Stimulated activated CD8-positive, alpha-beta memory T cell treated with anti-CD3 and anti-CD28 coated beads, Interleukin-15, amount 100 ng/mL, for 48 hours (primary cell): ENCODE data around the gene UCN3.
"Not testable (repeated sequence)": the region's sequence is repeated elsewhere in the genome, so short reads cannot be mapped to it uniquely, and the experiment has no call there.

Experiments used
- DNase-seq, 2 donors: peaks; one replicate each; pipeline ENCODE4 v3.0.0-alpha.2; 2020; ENCODE audit warnings: low read depth in 2 of 2

The UCN3 gene

DNA sequence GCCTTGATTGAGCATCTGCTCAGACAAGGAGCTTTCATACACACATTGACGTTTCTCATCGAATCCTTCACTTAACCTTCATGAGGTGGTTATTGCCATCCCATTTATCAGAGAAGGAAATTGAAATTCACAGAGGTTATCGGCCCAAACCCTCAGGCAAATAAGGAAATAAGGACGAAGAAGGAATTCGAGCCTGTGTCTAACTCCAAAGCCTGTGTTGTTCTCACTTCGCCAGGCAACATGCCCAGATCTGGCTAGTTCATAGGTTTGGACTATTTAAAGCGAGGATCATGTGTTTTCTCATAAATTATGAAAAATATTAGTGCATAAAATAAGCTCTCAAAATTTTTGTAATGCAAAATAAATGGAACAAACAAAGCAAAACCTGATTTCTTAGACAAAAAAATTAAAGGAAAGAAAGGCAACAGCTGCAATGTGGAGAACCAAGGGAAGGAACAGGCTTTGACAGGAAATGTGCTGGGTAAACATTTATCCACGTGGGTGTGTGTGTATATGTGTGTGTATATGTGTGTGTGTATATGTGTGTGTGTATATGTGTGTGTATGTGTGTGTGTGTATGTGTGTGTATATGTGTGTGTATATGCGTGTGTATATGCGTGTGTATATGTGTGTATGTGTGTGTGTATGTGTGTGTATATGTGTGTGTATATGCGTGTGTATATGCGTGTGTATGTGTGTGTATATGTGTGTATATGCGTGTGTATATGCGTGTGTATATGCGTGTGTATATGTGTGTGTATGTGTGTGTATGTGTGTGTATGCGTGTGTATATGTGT, 4.8 kb downstream of the UCN3 start:
- no peak for DNase-seq

DNA sequence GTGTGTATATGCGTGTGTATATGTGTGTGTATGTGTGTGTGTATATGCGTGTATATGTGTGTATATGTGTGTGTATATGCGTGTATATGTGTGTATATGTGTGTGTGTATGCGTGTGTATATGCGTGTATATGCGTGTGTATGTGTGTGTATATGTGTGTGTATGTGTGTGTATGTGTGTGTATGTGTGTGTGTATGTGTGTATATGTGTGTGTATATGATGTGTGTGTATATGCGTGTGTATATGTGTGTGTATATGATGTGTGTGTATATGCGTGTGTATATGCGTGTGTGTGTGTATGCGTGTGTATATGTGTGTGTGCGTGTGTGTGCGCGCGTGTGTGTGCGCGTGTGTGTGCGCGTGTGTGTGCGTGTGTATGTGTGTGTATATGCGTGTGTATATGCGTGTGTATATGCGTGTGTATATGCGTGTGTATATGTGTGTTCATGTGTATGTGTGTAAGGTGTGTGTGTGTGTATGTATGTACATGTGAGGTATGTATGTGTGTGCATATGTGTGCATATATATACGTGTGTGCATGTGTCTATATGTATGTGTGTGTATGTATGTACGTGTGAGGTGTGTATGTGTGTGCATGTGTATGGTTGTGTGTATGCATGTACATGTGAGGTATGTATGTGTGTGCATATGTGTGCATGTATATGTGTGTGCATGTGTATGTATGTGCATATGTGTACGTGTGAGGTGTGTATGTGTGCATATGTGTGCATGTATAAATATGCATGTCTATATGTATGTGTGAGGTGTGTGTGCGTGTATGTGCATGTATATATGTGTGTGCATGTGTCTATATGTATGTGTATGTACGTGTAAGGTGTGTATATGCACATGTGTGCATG, 6.0 kb downstream of the UCN3 start:
- DNase-seq = no peak

DNA sequence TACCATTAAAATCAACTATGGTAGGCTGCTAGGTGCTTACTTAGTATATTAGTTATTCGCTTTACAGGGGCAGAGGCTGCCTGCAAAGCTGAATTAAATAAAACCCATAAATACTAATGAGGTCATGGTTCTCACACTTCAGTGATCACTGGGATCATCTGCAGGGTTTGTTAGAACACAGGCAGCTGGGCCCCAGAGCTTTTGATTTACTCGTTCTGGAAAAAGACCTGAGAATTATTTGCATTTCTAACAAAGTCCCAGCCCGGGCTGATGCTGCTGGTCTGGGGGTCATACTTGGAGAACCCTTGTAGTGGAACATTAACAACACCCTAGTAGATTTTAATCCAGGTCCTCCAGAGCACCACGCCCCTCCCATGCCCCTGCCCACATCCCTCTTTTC, 8.5 kb downstream of the UCN3 start:
- DNase-seq = no peak

DNA sequence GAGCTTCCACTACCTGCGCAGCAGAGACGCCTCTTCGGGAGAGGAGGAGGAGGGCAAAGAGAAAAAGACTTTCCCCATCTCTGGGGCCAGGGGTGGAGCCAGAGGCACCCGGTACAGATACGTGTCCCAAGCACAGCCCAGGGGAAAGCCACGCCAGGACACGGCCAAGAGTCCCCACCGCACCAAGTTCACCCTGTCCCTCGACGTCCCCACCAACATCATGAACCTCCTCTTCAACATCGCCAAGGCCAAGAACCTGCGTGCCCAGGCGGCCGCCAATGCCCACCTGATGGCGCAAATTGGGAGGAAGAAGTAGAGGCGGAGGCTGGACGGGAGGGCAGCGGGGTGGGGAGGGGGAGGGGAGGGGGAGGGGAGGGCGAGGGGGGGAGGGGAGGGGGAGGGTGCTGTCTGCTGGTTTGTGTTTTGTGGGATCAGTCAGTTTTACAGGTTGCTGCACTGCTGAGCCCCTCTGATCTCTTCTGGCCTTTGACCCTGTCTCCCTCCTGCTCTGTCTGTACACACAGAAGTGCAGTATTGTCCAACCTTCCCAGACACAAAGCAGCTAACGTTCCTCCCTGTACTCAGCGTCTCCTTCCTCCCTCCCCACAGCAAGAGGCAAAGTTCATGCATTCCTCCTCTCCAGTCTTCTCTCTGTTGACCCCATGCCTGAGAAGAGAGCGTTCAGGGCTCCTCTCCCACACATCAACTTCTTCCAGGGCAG, 9.3 kb downstream of the UCN3 start:
- no peak for DNase-seq

DNA sequence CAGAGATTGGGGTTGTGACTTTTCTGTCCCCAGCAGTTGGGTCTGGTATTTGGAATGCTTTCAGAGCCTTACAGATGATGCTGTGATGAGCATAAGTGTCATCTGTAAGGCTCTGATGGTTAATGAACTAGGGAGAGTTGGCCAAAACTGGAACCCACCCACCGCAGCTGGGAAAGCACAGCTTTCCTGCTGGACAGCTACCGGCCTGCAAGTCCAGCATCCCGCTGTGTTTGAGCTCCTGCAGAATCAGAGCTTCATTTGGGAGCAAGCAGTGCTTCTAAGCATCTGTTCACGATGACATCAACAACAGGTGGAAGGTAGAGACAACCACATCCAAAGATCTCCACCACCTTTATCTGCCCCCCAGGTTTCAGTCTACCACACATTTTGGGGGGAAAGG, 11.7 kb downstream of the UCN3 start:
- no peak for DNase-seq

DNA sequence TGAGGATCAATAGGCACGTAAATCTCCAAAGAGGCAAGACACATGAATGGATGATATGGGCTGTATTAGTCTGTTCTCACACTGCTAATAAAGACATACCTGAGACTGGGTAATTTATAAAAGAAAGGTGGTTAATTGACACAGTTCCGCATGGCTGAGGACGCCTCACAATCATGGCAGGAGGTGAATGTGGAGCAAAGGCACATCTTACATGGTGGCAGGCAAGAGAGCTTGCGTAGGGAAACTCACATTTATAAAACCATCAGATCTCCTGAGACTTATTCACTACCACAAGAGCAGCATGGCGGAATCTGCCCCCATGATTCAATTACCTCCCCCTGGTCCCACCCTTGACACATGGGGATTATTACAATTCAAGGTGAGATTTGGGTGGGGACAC, 14.4 kb downstream of the UCN3 start:
- not testable (repeated sequence) for DNase-seq

DNA sequence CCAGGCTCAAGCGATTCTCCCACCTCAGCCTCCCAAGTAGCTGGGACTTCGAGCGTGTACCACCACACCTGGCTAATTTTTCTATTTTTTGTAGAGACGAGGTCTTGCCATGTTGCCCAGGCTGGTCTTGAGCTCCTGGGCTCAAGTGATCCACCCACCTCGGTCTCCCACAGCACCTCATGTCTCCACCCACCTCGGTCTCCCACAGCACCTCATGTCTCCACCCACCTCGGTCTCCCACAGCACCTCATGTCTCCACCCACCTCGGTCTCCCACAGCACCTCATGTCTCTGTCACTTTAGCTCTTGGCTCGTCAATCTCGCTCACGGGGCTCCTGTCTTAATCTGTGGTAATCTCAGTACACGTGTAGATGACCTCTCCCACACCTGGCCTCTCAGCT, 15.6 kb downstream of the UCN3 start:
- DNase-seq = not testable (repeated sequence)

DNA sequence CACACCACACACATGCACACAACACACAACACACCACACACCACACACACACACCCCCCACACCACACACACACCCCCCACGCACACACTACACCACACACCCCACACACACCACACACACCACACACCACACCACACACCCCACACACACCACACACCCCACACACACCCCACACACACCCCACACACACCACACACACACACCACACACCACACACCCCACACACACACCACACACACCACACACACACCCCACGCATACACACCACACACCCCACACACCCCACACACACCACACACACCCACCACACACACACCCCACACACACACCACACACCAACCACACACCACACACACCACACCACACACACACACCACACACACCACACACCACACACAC, 16.4 kb downstream of the UCN3 start:
- DNase-seq = no peak

DNA sequence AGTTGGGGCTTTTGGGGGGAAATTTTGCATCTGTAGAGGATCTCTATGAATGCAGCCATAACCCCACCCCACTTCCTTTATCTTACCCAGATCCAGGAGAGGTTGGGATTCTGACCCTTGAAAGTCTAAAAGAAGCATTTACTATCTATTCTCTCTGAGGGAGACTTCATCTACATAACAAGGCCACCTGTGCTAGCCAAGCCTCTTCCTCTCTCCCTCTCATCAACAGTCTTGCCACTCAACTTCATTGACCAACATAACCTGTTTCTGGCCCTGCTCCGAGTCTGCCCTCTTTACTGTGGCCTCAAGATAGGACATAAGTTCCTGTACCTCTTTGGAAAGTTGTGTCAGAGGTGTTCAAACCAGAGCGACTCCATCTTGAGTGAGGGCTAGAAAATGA, 20.5 kb downstream of the UCN3 start:
- DNase-seq = no peak

DNA sequence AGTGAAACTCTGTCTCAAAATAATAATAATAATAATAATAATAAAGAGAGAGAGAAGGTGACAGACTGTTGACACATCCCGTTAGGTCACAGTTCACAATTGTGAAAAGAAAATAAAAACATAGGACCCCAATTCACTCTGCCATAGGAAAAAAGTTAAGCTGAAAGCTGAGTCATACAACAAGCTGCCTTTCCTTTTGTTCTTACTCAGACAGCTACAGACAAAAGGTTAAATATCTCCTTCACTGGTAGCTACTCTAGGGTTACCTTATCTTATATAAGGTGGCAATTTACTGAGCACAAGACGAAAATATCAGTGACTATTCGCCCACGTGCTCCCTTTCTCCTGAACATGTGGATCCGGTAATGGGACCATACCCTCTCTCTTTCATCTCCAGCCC, 22.4 kb downstream of the UCN3 start:
- no peak for DNase-seq

DNA sequence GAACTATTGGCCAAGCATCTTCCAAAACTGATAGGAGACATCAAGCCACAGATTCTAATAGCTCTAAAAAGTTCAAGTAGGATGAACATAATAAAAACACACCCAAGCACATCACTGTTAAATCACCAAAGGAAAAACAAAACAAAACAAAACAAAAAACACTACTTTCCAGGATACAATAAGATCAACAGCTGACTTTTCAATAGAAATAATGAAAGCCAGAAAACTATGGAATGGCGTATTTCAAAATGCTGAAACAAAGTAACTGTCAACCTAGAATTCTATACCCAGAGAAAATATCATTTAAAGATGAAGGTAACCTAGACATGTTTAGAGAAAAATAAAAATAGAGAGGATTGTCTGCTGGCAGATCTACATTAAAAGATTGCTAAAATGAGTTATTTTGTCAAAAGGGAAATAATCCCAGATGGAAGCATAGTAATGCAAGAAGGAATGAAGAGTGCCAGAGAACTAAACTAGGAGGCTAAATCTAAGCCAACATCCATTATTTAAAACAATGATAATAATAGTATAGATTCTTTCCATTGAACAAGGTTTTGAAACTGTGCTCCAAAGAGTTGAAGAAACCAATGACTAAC, 25.9 kb downstream of the UCN3 start:
- DNase-seq = no peak

DNA sequence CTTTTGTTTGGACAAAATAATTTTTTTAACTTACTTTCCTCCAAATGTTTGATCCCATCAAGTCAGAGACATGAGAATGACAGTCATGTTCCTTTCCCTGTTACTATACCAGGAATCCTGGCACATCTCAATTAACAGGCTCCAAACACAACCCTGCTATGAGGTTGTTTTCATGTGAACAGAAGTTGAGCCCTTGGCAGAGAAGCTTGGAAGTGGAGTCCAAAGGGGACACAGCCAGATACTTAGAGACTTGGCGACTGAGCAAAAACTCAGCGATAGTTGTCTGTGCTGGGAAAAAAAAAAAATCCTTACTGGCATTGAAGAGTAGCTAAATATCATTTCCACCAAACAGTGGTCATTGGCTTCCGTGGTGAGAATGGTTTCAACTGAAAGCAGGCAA, 27.0 kb downstream of the UCN3 start:
- no peak for DNase-seq

DNA sequence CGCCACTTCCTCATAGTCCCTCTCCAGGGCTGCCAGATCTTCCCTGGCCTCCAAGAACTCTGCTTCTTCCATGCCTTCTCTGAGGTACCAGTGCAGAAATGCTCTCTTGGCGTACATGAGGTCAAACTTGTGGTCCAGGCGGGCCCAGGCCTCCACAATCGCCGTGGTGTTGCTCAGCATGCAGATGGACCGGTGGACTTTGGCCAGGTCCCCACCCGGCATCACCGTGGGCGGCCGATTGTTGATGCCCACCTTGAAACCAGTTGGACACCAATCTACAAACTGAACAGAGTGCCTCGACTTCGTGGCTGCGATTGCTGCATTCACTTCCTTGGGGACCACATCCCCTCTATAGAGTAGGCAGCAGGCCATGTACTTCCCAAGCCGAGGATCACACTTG, 28.8 kb downstream of the UCN3 start:
- no peak for DNase-seq

DNA sequence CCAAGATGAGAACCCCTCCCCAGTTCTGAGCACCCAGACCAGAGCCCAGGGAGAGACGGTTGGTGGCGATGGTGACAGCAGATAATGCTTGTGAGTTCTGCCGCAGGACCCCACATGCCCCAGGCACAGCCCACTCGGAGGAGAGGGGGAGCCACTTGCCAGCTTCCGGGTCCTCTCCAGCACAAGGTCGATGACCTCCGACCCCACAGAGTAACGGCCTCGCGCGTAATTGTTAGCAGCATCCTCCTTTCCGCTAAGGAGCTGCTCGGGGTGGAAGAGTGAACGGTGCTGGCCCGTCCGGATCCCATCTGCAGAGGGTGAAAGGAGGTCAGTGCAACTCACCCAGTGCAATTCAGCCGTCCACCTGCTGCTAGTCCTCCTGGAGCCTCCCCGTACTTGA, 30.4 kb downstream of the UCN3 start:
- DNase-seq = no peak

DNA sequence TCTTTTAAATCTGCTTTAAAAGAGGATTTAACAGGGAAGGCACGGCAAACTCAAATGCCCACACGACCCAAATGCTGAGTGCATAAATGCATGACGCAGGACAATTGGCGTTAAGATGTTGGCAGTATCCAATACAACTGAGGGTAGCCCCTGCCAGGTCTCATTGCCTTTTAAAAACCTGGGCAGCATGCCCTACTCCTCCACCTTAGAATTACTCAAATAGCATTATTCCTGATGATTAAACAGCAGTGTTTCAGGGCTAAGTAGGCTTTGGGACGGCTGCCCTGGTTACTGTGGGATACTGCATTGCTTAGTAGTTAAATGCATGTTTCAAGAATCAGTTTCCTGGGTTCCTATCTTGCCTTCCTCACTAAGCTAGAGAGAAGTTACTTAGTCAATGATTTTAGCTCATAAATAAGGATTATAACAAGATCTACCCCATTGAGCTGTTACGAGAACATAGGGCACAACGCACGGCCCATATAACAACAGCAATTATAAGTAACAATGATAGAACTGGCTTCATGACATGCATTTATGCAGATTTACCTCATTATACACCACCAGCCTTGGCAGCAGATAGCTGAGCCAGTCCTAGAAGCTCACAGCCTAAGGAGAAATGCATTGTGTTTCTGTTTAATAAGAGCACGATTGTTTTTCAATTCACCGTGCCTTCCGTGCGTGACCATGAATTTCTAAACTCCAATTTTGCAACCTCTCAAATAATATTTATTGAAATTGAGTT, 32.0 kb downstream of the UCN3 start:
- no peak for DNase-seq

DNA sequence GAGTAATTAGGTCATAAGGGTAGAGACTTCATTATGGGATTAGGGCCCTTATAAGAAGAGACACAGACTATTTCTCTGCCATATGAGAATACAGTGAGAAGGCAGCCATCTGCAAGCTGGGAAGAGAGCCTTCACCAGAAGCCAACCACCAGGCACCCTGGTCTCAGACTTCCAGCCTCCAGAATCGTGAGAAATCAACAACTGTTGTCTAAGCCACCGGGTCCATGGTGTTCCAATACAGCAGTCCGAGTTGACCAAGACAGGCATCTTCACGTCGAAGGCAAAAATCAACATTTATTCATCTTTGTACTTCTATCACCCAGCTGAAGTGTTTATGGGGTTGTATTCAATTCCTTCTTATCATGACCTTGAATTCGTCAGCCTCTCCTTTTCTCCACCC, 34.6 kb downstream of the UCN3 start:
- DNase-seq = no peak

DNA sequence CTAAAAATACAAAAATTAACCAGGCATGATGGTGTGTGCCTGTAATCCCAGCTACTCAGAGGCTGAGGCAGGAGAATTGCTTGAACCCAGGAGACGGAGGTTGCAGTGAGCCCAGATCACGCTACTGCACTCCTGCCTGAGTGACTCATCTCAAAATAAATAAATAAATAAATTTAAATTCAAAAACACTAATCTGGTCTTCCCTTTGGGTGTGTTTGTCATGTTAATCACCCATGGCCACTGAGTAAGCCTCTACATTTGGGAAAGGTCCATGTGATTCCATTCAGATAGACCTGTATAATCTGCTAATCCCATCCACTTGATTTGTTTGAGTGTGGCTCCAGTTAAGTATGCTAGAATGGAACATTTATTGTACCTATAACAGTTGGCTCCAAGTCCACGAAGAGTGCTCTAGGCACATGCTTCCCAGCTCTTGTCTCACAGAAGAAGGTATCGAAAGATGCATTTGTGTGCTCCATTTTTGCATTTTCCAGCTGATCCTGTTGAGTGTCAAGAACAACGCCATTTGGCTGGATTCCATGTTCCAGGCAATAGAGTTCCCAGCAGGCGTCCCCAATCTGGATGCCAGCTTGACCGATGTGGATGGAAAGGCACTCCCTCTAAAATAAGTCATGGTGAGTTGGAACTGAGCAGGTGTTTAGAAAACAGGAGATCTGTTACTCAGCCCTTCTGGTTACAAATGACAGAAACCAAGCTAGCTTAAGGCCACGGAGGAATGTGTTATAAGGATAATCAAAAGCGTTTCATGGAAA, 35.9 kb downstream of the UCN3 start:
- DNase-seq = no peak

DNA sequence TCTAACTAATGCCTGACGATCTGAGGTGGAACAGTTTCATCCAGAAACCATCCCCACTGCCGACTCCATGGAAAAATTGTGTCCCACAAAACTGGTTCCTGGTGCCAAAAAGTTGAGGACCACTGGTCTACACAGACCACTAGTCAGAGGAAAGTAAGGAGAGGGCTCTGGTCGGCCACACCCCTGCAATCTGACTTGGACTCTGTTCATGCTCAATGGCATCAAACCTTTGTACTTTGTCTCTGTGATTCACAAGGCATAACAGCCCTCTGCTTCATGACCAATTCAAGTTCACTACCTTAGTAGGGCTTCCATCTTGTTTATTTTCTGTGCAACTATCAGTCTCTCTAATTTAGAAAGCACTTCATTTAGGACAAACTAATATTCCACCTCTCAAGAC, 38.0 kb downstream of the UCN3 start:
- DNase-seq = no peak

DNA sequence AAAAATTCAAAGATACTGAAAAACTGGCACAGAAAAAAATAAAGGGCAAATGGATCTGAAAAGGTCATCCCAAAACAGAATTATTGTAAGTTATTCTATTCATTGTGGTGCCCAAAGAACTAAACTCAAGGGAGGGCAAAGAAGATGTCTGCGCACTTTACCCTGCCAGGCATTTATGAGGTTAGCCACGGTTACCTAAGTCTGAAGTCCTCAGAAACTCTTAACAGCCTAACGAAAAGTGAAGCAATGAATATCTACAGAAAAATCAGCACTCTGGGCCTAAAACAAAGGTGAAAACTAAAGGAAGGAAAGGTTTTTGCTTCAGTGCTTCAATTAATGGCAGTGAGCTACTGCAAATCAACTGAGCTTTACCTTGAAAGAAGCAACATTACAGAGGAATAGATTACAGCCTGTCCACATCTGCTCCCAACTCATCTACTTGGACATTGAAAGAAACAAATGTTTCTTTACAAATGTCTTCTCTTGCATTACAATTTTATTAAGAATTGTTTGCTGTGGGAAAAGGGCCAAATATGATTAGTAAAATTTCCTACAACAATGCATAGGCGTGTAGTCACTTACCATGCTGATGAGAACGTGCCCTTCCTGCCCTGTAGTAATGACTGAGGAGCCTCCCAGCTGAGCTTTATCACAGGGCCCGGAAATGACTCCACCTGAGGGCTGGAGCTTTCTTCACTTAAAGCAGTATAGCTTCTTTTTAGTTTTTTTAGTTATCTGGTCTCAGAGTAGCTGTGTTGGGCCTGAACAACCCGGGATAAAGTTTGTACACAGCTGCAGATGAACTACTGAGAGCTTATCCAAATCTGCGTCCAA, 39.7 kb downstream of the UCN3 start, which contains the start of gene TUBAL3:
Gene TUBAL3 (minus strand): TSS at position 621 of the 834 bp plus-strand sequence. CDS start 36 bp downstream, at position 585.
- no peak for DNase-seq

DNA sequence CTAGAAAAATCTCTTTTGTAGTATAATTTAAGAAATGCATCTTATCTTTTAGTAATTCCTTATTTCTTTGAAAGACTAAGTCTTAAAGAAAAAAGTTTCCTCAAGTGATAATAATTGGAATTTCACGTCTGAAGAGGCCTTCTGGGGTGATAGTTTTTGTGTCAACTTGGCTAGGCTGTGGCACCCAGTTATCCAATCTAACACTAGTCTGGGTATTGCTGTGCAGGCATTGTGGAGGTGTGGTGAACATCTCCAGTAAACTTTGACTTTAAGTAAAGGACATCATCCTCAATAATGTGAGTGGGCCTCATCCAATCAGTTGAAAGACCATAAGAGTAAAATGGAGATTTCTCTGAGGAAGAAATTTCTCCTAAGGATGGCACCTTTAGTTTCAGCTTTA, 42.2 kb downstream of the UCN3 start:
- DNase-seq = no peak
